IPS-NIHi11 (cell line): ENCODE data around the gene GJC2.

ENCODE experiments used
- DNase-seq: peaks from one replicate; pipeline ENCODE4 v3.0.0; 2012; ENCODE audit warnings: mixed read lengths, low spot score

Gene GJC2

GRCh38 chr1:228145463-228146416 lies 4.0 kb upstream of the GJC2 start:
- DNase-seq = no peak

DNA sequence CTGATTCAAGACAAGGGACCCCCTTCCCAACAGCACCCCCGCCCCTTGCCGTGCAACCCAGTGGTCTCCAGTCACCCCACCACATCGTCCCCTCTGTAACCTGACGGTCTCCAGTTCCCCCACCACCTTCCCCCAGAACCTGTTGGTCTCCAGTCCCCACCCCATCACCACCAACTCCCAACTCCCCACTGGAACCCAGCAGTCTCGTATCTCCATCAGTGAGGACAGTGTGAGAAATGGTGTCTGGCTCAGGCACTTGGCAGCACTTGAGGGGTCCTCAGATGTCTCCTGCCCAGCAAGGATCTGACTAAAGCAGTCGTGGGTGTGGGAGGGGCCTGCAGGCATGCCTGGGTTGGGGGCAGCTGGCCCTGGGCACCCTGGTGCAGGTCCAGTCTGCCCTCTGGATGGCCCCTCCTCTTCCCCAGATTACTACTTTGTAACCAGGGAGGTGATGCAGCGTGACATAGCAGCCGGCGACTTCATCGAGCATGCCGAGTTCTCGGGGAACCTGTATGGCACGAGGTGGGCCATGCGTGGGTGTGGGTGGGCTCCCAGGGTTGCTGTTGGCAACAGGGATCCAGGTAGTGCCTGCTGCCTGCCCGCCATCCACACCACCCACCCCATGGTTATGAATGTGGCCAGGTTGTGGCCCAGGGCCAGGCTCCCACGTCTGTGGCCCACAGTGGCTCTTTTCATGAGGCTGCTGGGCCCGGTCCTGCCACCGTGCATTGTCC lies 3.1 kb upstream of the GJC2 start:
- no peak for DNase-seq

DNA sequence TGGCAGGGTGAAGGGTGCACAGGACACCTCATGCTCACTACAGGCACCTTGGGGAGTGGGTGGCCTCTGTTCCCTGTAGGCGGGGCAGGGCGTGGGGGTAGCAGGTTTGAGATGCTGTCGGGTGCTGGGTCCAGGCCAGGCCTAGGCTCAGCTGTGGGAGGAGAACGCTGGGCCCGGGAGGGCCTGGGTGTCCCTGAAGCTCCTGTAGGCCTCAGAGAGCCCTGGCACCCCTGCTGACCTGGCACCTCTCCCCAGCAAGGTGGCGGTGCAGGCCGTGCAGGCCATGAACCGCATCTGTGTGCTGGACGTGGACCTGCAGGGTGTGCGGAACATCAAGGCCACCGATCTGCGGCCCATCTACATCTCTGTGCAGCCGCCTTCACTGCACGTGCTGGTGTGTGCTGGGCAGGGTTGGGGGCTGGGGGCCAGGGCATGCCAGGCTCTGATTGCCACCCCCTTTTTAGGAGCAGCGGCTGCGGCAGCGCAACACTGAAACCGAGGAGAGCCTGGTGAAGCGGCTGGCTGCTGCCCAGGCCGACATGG lies 2.5 kb upstream of the GJC2 start:
- DNase-seq = no peak

DNA sequence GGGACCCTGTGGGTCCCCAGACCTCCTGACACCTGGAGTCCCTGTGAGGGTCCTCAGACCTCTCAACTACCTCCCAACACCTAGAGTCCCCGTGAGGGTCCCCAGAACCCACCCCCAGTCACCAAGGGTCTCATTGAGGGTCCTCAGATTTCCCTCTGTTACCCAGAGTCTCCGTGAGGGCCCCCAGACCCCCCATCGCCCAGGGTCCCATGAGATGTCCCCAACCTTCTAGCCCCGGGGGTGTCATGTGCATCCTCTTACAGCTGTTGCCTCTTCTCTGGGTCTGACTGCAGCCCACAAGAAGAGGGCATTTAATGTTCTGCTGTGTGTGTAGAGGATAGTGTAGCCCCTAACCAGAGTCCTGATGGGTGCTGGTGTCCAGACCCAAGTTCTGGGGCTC lies 2.0 kb upstream of the GJC2 start:
- no peak for DNase-seq

GRCh38 chr1:228148196-228148861 lies 1.4 kb upstream of the GJC2 start:
- DNase-seq = no peak

GRCh38 chr1:228148935-228149405 lies 760 bp upstream of the GJC2 start:
- no peak for DNase-seq

DNA sequence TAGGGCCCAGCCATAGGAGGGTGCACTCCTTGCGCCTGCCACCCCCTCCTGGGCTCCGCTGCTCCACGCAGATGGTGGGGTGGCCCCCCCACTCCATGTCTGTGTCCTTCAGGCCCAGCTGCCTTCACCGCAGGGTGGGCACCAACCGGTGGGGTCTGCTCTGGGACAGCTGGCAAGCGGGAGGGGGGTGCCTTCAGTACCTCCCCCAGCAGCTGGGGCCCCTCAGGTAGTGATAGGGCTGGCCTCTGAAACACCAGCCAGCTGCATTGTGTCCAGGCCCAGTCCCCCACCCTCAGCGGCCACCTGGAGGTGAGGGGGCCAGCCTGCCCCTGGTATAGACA lies 360 bp downstream of the GJC2 start:
- DNase-seq = no peak

DNA sequence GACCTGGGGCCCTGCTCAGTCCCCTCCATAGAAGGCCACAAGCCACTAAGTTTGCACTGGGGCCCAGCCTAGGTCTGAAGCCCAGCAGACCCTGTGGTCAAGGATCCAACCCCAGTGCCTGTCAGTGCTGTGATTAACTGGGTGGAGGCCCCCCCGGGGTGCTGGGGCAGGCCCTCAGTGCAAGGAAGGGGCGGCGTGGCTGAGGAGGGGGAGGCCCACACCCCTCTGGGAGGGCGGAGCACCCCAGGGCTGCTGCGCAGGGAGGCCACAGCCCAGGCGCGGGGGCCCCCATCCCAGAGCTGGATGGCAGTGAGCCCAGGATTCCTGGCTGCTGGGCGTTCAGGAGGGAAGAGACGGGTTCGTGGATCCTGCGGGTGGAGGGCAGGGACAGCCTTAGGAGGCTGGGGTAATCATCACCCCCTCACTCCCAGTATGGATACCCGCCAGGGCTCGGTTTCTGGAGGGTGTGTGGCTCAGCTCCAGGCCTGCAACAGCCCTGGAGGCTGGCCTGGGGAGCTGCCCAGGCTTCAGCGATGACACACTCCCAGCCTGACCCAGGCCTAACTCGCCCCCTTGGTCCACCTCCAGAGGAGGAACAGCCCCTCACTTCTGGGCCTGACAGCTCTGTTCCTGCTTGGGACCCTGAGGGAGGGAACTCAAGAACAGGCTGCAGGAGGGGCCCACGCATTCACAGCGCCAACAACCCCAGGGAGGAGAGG lies 890 bp downstream of the GJC2 start:
- DNase-seq = no peak

DNA sequence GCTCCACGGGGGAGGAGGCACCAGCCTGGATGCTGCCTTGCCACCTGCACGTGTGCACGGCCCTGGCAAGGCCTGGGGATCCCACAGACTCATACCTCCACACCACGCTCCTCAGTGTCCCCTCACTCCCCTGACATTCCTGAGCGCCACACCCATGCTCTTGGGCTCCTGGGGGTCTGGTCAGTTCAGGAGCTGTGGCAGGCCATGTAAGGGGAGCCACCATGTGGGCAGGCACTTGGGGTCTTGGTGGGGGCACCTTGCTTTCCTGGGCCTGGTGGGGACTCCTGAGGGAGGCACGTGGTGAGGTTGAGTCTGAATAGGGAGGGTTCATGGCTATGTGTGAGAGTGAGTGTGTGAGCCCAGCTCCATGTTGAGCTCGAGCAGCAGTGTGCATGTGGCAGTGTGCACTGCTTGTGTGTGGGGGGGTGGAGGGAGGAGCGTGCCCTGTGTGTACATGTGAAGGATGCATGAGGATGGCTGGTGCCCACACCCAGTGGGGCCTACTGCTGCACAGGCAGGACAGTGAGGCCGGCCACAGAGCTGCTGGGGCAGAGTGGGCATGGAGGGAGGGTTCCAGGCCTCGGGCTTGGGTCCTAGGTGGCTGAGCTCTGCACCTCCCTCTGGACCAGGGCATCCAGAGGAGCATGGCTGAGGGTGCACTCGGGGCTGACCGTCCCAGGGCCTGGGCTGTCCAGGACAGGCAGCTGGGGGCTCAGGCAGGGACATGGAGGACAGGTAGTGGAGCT lies 1.6 kb downstream of the GJC2 start:
- DNase-seq = no peak

DNA sequence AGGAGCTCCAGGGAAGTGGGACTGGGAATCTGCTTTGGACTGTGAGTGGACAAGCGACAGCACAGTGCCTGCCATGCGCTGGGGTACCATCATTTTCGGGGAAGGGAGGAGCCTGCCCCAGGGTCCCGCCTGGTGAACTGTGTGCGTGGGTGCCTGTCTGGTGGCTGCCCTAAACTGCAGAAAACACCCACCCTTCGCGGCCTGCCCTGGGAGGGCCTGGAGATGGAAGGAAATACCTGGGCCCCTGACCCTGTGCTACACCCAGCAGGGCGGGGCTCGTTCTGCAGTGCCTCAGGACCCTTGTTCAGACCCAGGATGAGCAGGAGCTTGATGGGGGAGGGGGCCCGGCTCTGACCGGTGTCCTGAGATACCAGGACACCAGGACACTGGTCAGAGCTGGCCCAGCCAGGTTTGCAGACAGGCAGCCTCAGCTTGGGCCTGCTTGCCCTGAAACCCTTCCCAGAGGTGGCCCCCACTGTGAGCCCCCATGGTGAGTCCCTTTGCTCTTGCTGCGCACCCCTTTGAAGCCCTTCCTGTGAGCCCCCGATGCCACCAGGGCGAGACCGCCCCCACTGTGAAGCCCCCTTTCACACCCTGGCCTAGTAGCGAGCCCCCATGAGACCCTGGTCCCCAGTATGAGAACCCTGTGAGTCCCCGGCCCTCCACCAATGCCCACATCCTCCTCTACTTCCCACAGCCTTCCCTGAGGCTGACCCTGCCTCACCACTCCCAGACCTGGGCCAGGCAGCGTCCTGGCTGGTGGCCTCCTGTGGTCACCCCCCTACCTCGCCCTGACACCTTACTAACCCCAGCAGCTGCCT lies 2.6 kb downstream of the GJC2 start:
- no peak for DNase-seq

- no peak for DNase-seq
Measured at GRCh38 chr1:228152918-228153258, 3.2 kb downstream of the GJC2 start.

DNA sequence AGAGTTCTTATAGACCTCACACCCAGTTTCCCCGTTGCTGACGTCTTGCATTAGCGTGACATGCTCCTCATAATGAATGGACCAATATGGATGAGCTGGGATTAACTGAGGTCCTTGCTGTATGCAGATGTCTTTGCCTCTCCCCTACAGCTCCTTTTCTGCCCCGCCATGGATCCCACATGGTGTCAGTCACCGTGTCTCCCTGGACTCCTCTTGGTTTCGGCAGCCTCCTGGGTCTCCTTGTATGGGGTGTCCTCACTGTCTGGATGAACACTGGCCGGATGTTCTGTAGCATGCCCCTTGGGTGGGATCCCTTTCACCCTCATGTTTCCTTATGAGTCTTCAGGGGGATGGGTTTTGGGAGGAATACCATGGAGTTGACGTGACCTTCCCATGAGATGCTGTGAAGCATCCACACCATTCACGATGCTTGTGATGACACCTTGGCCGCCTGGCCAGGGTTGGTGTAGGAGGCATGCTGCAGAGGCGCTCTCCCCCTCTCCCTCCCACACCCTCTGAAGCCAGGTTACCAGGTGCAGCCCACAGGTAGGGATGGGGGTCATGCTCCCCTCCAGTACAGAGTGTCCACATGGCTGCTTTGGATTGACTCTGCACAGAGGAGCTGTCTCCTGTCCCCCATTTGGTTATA lies 4.4 kb downstream of the GJC2 start:
- no peak for DNase-seq

- DNase-seq = peak; percentile 48
Measured at GRCh38 chr1:228154670-228155571, 5.2 kb downstream of the GJC2 start.

- no peak for DNase-seq
Measured at GRCh38 chr1:228155596-228156514, 6.1 kb downstream of the GJC2 start.

DNA sequence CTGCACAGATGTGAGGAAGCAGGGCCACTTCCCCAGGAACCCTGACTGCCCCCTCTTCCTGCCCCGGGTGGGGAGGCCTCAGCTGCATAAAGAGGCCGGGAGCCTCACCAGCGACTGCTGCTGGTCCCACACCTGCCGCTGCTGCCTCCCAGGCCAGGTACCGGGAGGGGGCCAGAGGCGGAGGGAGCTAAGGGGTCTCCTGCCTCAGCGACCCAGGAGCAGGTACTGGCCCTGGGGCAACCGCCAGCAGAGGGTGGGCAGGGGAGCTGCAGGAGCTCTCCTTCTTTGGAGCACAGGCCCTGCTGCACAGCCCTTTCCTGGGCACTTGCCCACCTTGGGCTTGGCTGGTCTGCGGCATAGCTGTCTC lies 6.8 kb downstream of the GJC2 start:
- DNase-seq = no peak

GRCh38 chr1:228156941-228157728 lies 7.4 kb downstream of the GJC2 start:
- DNase-seq = no peak

- DNase-seq = no peak
Measured at GRCh38 chr1:228157729-228158126, 8.0 kb downstream of the GJC2 start.
